HCT116 (cell line): ENCODE results near the gene SNX10. TPM values are rescaled to one million over a fixed set of nuclear protein-coding genes. Genes with fewer than 3 reads are reported as not detected.

Experiments
- ATAC-seq: fragments of 200-7000 bp; cut with Tn5 transposase; 2 replicates; pipeline ENCODE4 v1.9.1; 2020; ENCODE audit warnings: mild to moderate bottlenecking, moderate library complexity
- BruUV-seq: library from RNA; stranded (reverse); fragments of 400-500 nt; replicated peaks from 2 replicates; lab custom pipeline; 2021; lab: Mats Ljungman, UMichigan
- CTCF ChIA-PET: fragments of 300-600 bp; sonication (Branson Sonifier 250); formaldehyde crosslinking; loops from one replicate; lab custom pipeline; 2021; ENCODE audit warnings: antibody characterized with exemption; lab: Charles Lee
- POLR2A ChIA-PET: fragments of 300-600, 350-600 bp; sonication (Branson Sonifier 250); formaldehyde crosslinking; loops from one replicate; lab custom pipeline; 2021; ENCODE audit warnings: antibody characterized with exemption; lab: Charles Lee
- RAD21 ChIA-PET, 2 experiments: fragments of 300-600 bp; sonication (Branson Sonifier 250); formaldehyde crosslinking; loops; one replicate each; lab custom pipeline; 2023; ENCODE audit warnings: low total read pairs in 2 of 2; ENCODE audit not compliant: uncharacterized antibody in 2 of 2, unreplicated experiment in 2 of 2, low non-redundant PET in 1 of 2; lab: Charles Lee
- DNase-seq: peaks from one replicate; pipeline ENCODE4 v3.0.0-alpha.2; 2010; ENCODE audit warnings: low read depth, low spot score
- H2AFZ ChIP-seq: fragments of 200-600 bp; shearing (Covaris generic), sonication (generic); 2 replicates; pipeline ENCODE4 v1.6.1; 2017; ENCODE audit warnings: low read depth, mixed run types, mixed read lengths, antibody characterized with exemption, low read length; ENCODE audit not compliant: poor library complexity, severe bottlenecking
- H3K27ac ChIP-seq: 2 replicates; pipeline ENCODE4 v1.5.1; 2012; ENCODE audit warnings: low read depth, low read length
- H3K27me3 ChIP-seq: fragments of 200-600 bp; sonication (generic); 2 replicates; pipeline ENCODE4 v1.6.1; 2016; ENCODE audit warnings: mixed run types, low read length, mixed read lengths; ENCODE audit not compliant: insufficient read depth
- H3K36me3 ChIP-seq, 2 experiments: fragments of 200-500 bp in 1 of 2; fragments of 200-600 bp in 1 of 2; sonication (Bioruptor generic) in 1 of 2; sonication (generic) in 1 of 2; 2 replicates each; pipeline versions ENCODE4 v1.5.1 to v1.6.1; 2014 to 2016; ENCODE audit warnings: low read length in 2 of 2, inconsistent platforms in 1 of 2, mixed read lengths in 1 of 2, mixed run types in 1 of 2; ENCODE audit not compliant: insufficient read depth in 2 of 2, control insufficient read depth in 1 of 2
- H3K4me1 ChIP-seq, 2 experiments: fragments of 200-600 bp in 1 of 2; sonication (generic) in 1 of 2; 2 replicates each; pipeline versions ENCODE4 v1.5.1 to v1.6.1; 2012 to 2017; ENCODE audit warnings: low read length in 2 of 2, inconsistent platforms in 1 of 2, mild to moderate bottlenecking in 1 of 2, mixed read lengths in 1 of 2, mixed run types in 1 of 2, moderate library complexity in 1 of 2; ENCODE audit not compliant: insufficient read depth in 2 of 2, control insufficient read depth in 1 of 2
- H3K4me2 ChIP-seq: fragments of 200-600 bp; sonication (generic); 2 replicates; pipeline ENCODE4 v1.6.1; 2017; ENCODE audit warnings: mixed run types, low read length, mixed read lengths
- H3K4me3 ChIP-seq, 2 experiments: fragments of 200-600 bp in 1 of 2; sonication (generic) in 1 of 2; replicated peaks in 1 of 2; 2 replicates each; pipeline ENCODE4 v1.5.1; 2011 to 2016; ENCODE audit warnings: low read length in 2 of 2, control low read depth in 1 of 2, low read depth in 1 of 2, mild to moderate bottlenecking in 1 of 2, mixed read lengths in 1 of 2, mixed run types in 1 of 2
- H3K79me2 ChIP-seq: fragments of 200-600 bp; sonication (generic); 2 replicates; pipeline ENCODE4 v1.6.1; 2017; ENCODE audit warnings: mild to moderate bottlenecking, mixed run types, low read length, moderate library complexity, mixed read lengths; ENCODE audit not compliant: insufficient read depth
- H3K9ac ChIP-seq: fragments of 200-600 bp; sonication (generic); 2 replicates; pipeline ENCODE4 v1.6.1; 2016; ENCODE audit warnings: low read length, mixed read lengths
- H3K9me2 ChIP-seq: fragments of 200-600 bp; sonication (generic), shearing (Covaris generic); 2 replicates; pipeline ENCODE4 v1.6.1; 2017; ENCODE audit warnings: mixed run types, mild to moderate bottlenecking, moderate library complexity; ENCODE audit not compliant: insufficient read depth
- H3K9me3 ChIP-seq, 2 experiments: fragments of 200-500 bp in 1 of 2; fragments of 200-600 bp in 1 of 2; sonication (Bioruptor generic) in 1 of 2; sonication (generic) in 1 of 2; 2 replicates each; pipeline ENCODE4 v1.6.1; 2014 to 2017; ENCODE audit warnings: low read length in 2 of 2, mixed read lengths in 2 of 2, inconsistent platforms in 1 of 2, low read depth in 1 of 2, mild to moderate bottlenecking in 1 of 2, mixed run types in 1 of 2, moderate library complexity in 1 of 2; ENCODE audit not compliant: control insufficient read depth in 1 of 2, insufficient read depth in 1 of 2
- H4K20me1 ChIP-seq: fragments of 200-600 bp; sonication (generic), shearing (Covaris generic); 2 replicates; pipeline ENCODE4 v1.6.1; 2017; ENCODE audit warnings: mixed run types, mild to moderate bottlenecking, moderate library complexity; ENCODE audit not compliant: insufficient read depth
- CBX3 ChIP-seq: IDR thresholded peaks from 2 replicates; pipeline ENCODE4 v1.6.1; 2012; ENCODE audit warnings: low read depth
- CEBPB ChIP-seq: IDR thresholded peaks from 2 replicates; pipeline ENCODE4 v1.6.1; 2012; ENCODE audit warnings: low read depth
- CTCF ChIP-seq, 3 experiments: fragments of 200-600 bp in 1 of 3; sonication (generic) in 1 of 3; IDR thresholded peaks in 2 of 3; conservative IDR thresholded peaks in 1 of 3; 2 replicates each; pipeline ENCODE4 v1.5.1; 2012 to 2017; ENCODE audit warnings: low read depth in 2 of 3, low read length in 2 of 3, antibody characterized with exemption in 1 of 3, borderline replicate concordance in 1 of 3, control low read depth in 1 of 3, mild to moderate bottlenecking in 1 of 3, mixed read lengths in 1 of 3, mixed run types in 1 of 3, moderate library complexity in 1 of 3; ENCODE audit not compliant: insufficient read depth in 1 of 3
- EGR1 ChIP-seq: IDR thresholded peaks from 2 replicates; pipeline ENCODE4 v1.6.1; 2012; ENCODE audit warnings: low read depth
- ELF1 ChIP-seq: IDR thresholded peaks from 2 replicates; pipeline ENCODE4 v1.6.1; 2012; ENCODE audit warnings: low read depth, borderline replicate concordance
- EZH2 ChIP-seq: fragments of 200-600 bp; sonication (generic); IDR thresholded peaks from 2 replicates; pipeline ENCODE4 v1.6.1; 2017; ENCODE audit warnings: antibody characterized with exemption, mixed run types
- FOSL1 ChIP-seq: IDR thresholded peaks from 2 replicates; pipeline ENCODE4 v1.6.1; 2012; ENCODE audit warnings: low read depth
- JUND ChIP-seq: IDR thresholded peaks from 2 replicates; pipeline ENCODE4 v1.6.1; 2012
- POLR2A ChIP-seq: IDR thresholded peaks from 2 replicates; pipeline ENCODE4 v1.7.0; 2011; ENCODE audit warnings: borderline replicate concordance; ENCODE audit not compliant: insufficient read depth, insufficient read length; ENCODE audit errors: extremely low read depth
- POLR2AphosphoS5 ChIP-seq: IDR thresholded peaks from 2 replicates; pipeline ENCODE4 v1.6.1; 2011; ENCODE audit warnings: mild to moderate bottlenecking, low read depth, low read length, moderate library complexity
- RAD21 ChIP-seq: IDR thresholded peaks from 2 replicates; pipeline ENCODE4 v1.6.1; 2012; ENCODE audit warnings: low read depth, mild to moderate bottlenecking
- SP1 ChIP-seq: IDR thresholded peaks from 2 replicates; pipeline ENCODE4 v1.6.1; 2012; ENCODE audit warnings: low read depth
- SRF ChIP-seq: IDR thresholded peaks from 2 replicates; pipeline ENCODE4 v1.6.1; 2012; ENCODE audit warnings: low read depth
- TCF7L2 ChIP-seq: IDR thresholded peaks from 2 replicates; pipeline ENCODE4 v1.7.0; 2011; ENCODE audit warnings: borderline replicate concordance, inconsistent platforms; ENCODE audit not compliant: insufficient read depth, insufficient read length; ENCODE audit errors: extremely low read depth
- ZBTB33 ChIP-seq: IDR thresholded peaks from 2 replicates; pipeline ENCODE4 v1.6.1; 2011; ENCODE audit warnings: mild to moderate bottlenecking, low read length, moderate library complexity; ENCODE audit not compliant: insufficient replicate concordance; ENCODE audit errors: extremely low read depth
- ZNF274 ChIP-seq: fragments of 200-500 bp; sonication (Bioruptor generic); IDR thresholded peaks from 2 replicates; pipeline ENCODE4 v1.6.1; 2014; ENCODE audit warnings: mild to moderate bottlenecking, low read depth, low read length, inconsistent platforms
- intact Hi-C: fragments of 100-400 bp; cut with micrococcal nuclease; formaldehyde crosslinking; loops from 2 replicates; pipeline ENCODE4 v1.10.0; 2022
- total RNA-seq: library from RNA; stranded (reverse); gene quantifications from one replicate; pipeline ENCODE4 v1.2.1, GENCODE V29; 2021; ENCODE audit not compliant: unreplicated experiment
- TF ChIP-seq, protein P1 (sequence below): IDR thresholded peaks from 2 replicates; pipeline ENCODE4 v1.6.1; 2012; ENCODE audit warnings: low read depth
- TF ChIP-seq, protein P2 (sequence below): IDR thresholded peaks from 2 replicates; pipeline ENCODE4 v1.6.1; 2012
- TF ChIP-seq, protein P3 (sequence below): IDR thresholded peaks from 2 replicates; pipeline ENCODE4 v1.6.1; 2012

SNX10 gene
- total RNA-seq, 1 experiment from 2014 or later: 26.9 TPM

DNA sequence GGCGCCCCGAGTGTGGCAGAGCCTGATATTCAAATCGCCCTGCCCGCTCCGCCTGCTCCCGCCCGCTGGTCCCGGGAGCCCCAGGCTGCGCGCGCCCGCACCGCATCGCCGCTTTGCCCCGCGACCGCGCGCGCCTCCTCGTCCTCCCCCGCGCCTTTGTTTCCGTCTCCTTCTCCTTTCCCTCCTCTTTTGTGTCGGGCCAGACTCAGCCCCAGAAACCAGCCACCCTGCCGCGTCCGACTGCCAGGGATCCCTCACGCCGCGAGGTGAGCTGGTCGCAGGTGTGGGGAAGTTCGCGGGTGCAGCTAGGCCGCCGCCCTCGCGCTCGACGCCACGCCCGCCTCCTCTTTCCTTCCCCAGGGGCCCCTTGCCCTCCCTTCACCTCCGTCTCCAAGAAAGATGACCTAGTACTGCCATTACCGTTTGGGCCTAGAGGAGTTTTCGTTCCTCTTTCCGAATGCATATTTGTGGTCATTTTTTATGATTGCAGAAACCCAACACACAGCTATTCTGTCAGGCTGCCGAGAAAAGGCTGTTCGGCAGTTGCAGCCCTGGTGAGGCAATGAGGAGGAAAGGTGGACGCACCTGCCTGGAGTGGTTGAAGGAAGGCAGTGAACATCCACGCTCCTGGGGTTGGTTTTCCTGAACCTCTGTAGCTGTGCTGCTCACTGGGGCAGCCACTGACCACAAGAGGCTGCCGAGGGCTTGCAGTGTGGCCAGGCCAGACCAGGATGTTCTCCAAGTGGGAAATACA lies 107.3 kb downstream of the SNX10 start:
- H4K20me1 ChIP-seq: no peaks in the 10 kb centered on the region
- ATAC-seq (peak; percentile 79), DNase-seq (no peak)
- no peaks in the 10 kb centered on the region for H3K36me3 ChIP-seq
- ChIA-PET POLR2A (no interaction called here), CTCF (interaction anchor here (1.3 kb wide), 1 partner anchor 16 kb away, joined by 3 read pairs; no protein-coding TSS in a partner anchor), RAD21 (interaction anchor here in 1 of 2 experiments (0.6 kb wide), 1 partner anchor 34 kb away, joined by 3 read pairs; no protein-coding TSS in a partner anchor)
- peaks cover 10 to 22% of the 10 kb centered on the region in 2 experiments for H3K4me1 ChIP-seq
- no peaks in the 10 kb centered on the region for H3K27me3 ChIP-seq
- BruUV-seq: TSS peak; percentile 75
- H3K27ac ChIP-seq: peak overlapping the region; percentile 13; the same call in 1 of the 2 replicates
- no peaks in the 10 kb centered on the region for H3K79me2 ChIP-seq
- intact Hi-C loops: no loop called here
- H3K4me3 ChIP-seq: peak overlapping the region; percentile 49 to 71
- peak overlapping the region; percentile 76 for H2AFZ ChIP-seq
- H3K4me2 ChIP-seq: peak overlapping the region; percentile 84
- H3K9me2 ChIP-seq: no peaks in the 10 kb centered on the region
- H3K9ac ChIP-seq: peak overlapping the region; percentile 51
- H3K9me3 ChIP-seq: no peaks in the 10 kb centered on the region
- TF ChIP-seq POLR2A: no peak
- TF ChIP-seq, protein P1, sequence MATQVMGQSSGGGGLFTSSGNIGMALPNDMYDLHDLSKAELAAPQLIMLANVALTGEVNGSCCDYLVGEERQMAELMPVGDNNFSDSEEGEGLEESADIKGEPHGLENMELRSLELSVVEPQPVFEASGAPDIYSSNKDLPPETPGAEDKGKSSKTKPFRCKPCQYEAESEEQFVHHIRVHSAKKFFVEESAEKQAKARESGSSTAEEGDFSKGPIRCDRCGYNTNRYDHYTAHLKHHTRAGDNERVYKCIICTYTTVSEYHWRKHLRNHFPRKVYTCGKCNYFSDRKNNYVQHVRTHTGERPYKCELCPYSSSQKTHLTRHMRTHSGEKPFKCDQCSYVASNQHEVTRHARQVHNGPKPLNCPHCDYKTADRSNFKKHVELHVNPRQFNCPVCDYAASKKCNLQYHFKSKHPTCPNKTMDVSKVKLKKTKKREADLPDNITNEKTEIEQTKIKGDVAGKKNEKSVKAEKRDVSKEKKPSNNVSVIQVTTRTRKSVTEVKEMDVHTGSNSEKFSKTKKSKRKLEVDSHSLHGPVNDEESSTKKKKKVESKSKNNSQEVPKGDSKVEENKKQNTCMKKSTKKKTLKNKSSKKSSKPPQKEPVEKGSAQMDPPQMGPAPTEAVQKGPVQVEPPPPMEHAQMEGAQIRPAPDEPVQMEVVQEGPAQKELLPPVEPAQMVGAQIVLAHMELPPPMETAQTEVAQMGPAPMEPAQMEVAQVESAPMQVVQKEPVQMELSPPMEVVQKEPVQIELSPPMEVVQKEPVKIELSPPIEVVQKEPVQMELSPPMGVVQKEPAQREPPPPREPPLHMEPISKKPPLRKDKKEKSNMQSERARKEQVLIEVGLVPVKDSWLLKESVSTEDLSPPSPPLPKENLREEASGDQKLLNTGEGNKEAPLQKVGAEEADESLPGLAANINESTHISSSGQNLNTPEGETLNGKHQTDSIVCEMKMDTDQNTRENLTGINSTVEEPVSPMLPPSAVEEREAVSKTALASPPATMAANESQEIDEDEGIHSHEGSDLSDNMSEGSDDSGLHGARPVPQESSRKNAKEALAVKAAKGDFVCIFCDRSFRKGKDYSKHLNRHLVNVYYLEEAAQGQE: no peak
- TF ChIP-seq CEBPB: no peak
- no peak for TF ChIP-seq ZBTB33
- TF ChIP-seq ELF1: no peak
- TF ChIP-seq SP1: no peak
- TF ChIP-seq RAD21: peak; percentile 48; the same call in 1 of the 2 replicates
- TF ChIP-seq EZH2: no peak
- TF ChIP-seq CBX3: no peak
- no peak for TF ChIP-seq FOSL1
- peak in 2 of 3 experiments; percentile 36 to 42; a peak in 4 of 6 replicates for TF ChIP-seq CTCF (IDR thresholded peaks at IDR 0.05 in 2 of 3, conservative IDR thresholded peaks at IDR 0.05 in 1 of 3; ENCODE audit: borderline replicate concordance in 1 of 3, insufficient read depth in 1 of 3, low read depth in 2 of 3, low read length in 2 of 3)
- no peak for TF ChIP-seq SRF
- TF ChIP-seq, protein P2, sequence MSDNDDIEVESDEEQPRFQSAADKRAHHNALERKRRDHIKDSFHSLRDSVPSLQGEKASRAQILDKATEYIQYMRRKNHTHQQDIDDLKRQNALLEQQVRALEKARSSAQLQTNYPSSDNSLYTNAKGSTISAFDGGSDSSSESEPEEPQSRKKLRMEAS: peak; percentile 60
- TF ChIP-seq, protein P3, sequence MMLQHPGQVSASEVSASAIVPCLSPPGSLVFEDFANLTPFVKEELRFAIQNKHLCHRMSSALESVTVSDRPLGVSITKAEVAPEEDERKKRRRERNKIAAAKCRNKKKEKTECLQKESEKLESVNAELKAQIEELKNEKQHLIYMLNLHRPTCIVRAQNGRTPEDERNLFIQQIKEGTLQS: no peak
- no peak for TF ChIP-seq ZNF274
- peak; percentile 7; the same call in 1 of the 2 replicates for TF ChIP-seq POLR2AphosphoS5
- no peak for TF ChIP-seq JUND
- no peak for TF ChIP-seq TCF7L2
- TF ChIP-seq EGR1: peak; percentile 41; the same call in 1 of the 2 replicates
